HG02981 (cell line): Measurements from ENCODE around the gene COL13A1.

ENCODE experiments used
- ATAC-seq: cut with Tn5 transposase; IDR thresholded peaks from one replicate; pipeline ENCODE4 v1.9.1; 2021; ENCODE audit warnings: mild to moderate bottlenecking, moderate library complexity; ENCODE audit not compliant: unreplicated experiment

The COL13A1 gene

GRCh38 chr10:69789164-69789576 is 12.5 kb upstream of the COL13A1 start:
- no peak for ATAC-seq

- ATAC-seq: no peak
These were observed 9.9 kb upstream of the COL13A1 start for GRCh38 chr10:69791812-69792211.

- ATAC-seq: no peak
These were observed 9.4 kb upstream of the COL13A1 start for GRCh38 chr10:69792341-69792740.

- no peak for ATAC-seq
These were observed 7.0 kb upstream of the COL13A1 start for GRCh38 chr10:69794673-69795072.

GRCh38 chr10:69795242-69795934 is 6.3 kb upstream of the COL13A1 start:
- no peak for ATAC-seq

GRCh38 chr10:69797959-69798358 is 3.7 kb upstream of the COL13A1 start:
- no peak for ATAC-seq

GRCh38 chr10:69800109-69800508 is 1.6 kb upstream of the COL13A1 start:
- no peak for ATAC-seq

- ATAC-seq: no peak
These were observed 1.0 kb upstream of the COL13A1 start for GRCh38 chr10:69800665-69801064.

- ATAC-seq: no peak
These were observed 642 bp upstream of the COL13A1 start for GRCh38 chr10:69801094-69801433.

GRCh38 chr10:69802424-69803161 is 887 bp downstream of the COL13A1 start:
- no peak for ATAC-seq

GRCh38 chr10:69803809-69804208 is 2.1 kb downstream of the COL13A1 start:
- no peak for ATAC-seq

- ATAC-seq: no peak
These were observed 3.1 kb downstream of the COL13A1 start for GRCh38 chr10:69804775-69805174.

GRCh38 chr10:69807122-69807521 is 5.4 kb downstream of the COL13A1 start:
- no peak for ATAC-seq

GRCh38 chr10:69807696-69808095 is 6.0 kb downstream of the COL13A1 start:
- ATAC-seq: no peak

- ATAC-seq: no peak
These were observed 7.6 kb downstream of the COL13A1 start for GRCh38 chr10:69809318-69809717.

- no peak for ATAC-seq
These were observed 8.4 kb downstream of the COL13A1 start for GRCh38 chr10:69810097-69810496.

GRCh38 chr10:69810675-69811397 is 9.1 kb downstream of the COL13A1 start:
- ATAC-seq: no peak

- ATAC-seq: no peak
These were observed 11.9 kb downstream of the COL13A1 start for GRCh38 chr10:69813632-69814031.

- no peak for ATAC-seq
These were observed 12.5 kb downstream of the COL13A1 start for GRCh38 chr10:69814251-69814650.

GRCh38 chr10:69815104-69815503 is 13.4 kb downstream of the COL13A1 start:
- no peak for ATAC-seq

GRCh38 chr10:69816521-69816920 is 14.8 kb downstream of the COL13A1 start:
- ATAC-seq: no peak

GRCh38 chr10:69817078-69817581 is 15.4 kb downstream of the COL13A1 start:
- ATAC-seq: no peak
